ENCODE data around the gene PPIH. TPM values are rescaled to one million over a fixed set of nuclear protein-coding genes. Genes with fewer than 3 reads are reported as not detected.

Gene PPIH
- total and polyA plus RNA-seq, 10 of the 15 experiments (the other 5 are each of a cell fraction or from before 2014, with no cell fraction given), result 75.1 to 172 (median 122) TPM

GRCh38 chr1:42682739-42683531 lies 24.7 kb downstream of the PPIH start (continued):
- TF ChIP-seq YY1 (IDR thresholded peaks at IDR 0.05; ENCODE audit: low read depth, low read length), result 0 out of 2 replicates have a peak, but pooled peaks have one; percentile 37
- no peak for TF ChIP-seq E2F8 (IDR thresholded peaks at IDR 0.05; ENCODE audit: low read depth, partially characterized antibody)
- peak; percentile 54; the same call in 1 of the 2 replicates for TF ChIP-seq POLR2AphosphoS2 (IDR thresholded peaks at IDR 0.05; ENCODE audit: low read depth, low read length)
- TF ChIP-seq BACH1 (IDR thresholded peaks at IDR 0.05; ENCODE audit: borderline replicate concordance), result peak; percentile 76
- TF ChIP-seq HDGF (IDR thresholded peaks at IDR 0.05), result no peak
- no peak for TF ChIP-seq CBX3 (IDR thresholded peaks at IDR 0.05; ENCODE audit: borderline replicate concordance, low read depth)
- peak; percentile 82 for TF ChIP-seq GATAD2B (conservative IDR thresholded peaks at IDR 0.05; ENCODE audit: low read depth)
- TF ChIP-seq, protein P1, sequence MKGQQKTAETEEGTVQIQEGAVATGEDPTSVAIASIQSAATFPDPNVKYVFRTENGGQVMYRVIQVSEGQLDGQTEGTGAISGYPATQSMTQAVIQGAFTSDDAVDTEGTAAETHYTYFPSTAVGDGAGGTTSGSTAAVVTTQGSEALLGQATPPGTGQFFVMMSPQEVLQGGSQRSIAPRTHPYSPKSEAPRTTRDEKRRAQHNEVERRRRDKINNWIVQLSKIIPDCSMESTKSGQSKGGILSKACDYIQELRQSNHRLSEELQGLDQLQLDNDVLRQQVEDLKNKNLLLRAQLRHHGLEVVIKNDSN (IDR thresholded peaks at IDR 0.05; ENCODE audit: borderline replicate concordance, extremely low read length, insufficient read depth, low read depth, low read length), result peak; percentile 85
- no peak for TF ChIP-seq BCL3 (IDR thresholded peaks at IDR 0.05; ENCODE audit: borderline replicate concordance, insufficient read depth, low read depth, low read length, poor library complexity, severe bottlenecking)
- TF ChIP-seq PRDM15 (CRISPR knock-in tag; IDR thresholded peaks at IDR 0.05), result no peak
- TF ChIP-seq CHD1 (IDR thresholded peaks at IDR 0.05; ENCODE audit: low read depth, low read length), result no peak
- TF ChIP-seq KDM1A (IDR thresholded peaks at IDR 0.05; ENCODE audit: borderline replicate concordance), result no peak
- TF ChIP-seq TCF7 (IDR thresholded peaks at IDR 0.05; ENCODE audit: borderline replicate concordance), result no peak
- TF ChIP-seq SMARCA5 (IDR thresholded peaks at IDR 0.05), result no peak
- TF ChIP-seq PBX3 (IDR thresholded peaks at IDR 0.05; ENCODE audit: insufficient replicate concordance, low read depth, low read length), result peak; percentile 33
- no peak for TF ChIP-seq KAT2A (conservative IDR thresholded peaks at IDR 0.05; ENCODE audit: control insufficient read depth, low read depth, low read length)
